GM18498 (cell line): ENCODE data around the gene WDR74.

Source experiments
- ATAC-seq: cut with Tn5 transposase; IDR thresholded peaks from one replicate; pipeline ENCODE4 v1.9.1; 2021; ENCODE audit warnings: mild to moderate bottlenecking, moderate library complexity; ENCODE audit not compliant: unreplicated experiment

WDR74 gene

GRCh38 chr11:62801071-62801470, 38.3 kb downstream of the WDR74 start:
- ATAC-seq = no peak

- ATAC-seq = no peak
Measured at GRCh38 chr11:62799486-62799885, 39.9 kb downstream of the WDR74 start.

- no peak for ATAC-seq
Measured at GRCh38 chr11:62796281-62796680, 43.1 kb downstream of the WDR74 start.

GRCh38 chr11:62794201-62794775, 45.1 kb downstream of the WDR74 start:
- ATAC-seq = no peak

- ATAC-seq = no peak
Measured at GRCh38 chr11:62792202-62792575, 47.2 kb downstream of the WDR74 start.

- peak; percentile 75 for ATAC-seq
Measured at GRCh38 chr11:62791501-62792201, 47.7 kb downstream of the WDR74 start, which contains the start of gene TMEM223. TSS of gene TMEM223 (minus strand) at chr11:62792006. CDS start at chr11:62791994, 12 bp downstream.

DNA sequence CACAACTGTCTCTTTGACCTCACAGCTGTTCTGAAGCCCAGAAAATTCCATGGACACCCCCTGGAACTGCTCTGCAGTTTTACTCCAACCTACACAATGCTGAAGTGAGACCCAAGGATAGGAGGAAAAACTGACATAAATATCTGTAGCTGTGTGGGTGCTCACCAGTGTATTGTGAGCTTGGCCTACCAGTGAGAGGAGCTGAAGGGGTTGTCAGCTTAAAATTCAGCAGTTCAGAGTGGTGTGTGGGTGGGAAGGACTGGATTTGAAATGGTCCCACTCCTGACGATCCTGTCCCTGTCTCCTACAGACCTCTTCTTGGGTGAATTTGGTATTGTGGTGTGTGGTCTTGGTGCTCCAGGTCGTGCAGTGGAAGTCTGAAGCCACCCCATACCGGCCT, 49.8 kb downstream of the WDR74 start:
- ATAC-seq = no peak

DNA sequence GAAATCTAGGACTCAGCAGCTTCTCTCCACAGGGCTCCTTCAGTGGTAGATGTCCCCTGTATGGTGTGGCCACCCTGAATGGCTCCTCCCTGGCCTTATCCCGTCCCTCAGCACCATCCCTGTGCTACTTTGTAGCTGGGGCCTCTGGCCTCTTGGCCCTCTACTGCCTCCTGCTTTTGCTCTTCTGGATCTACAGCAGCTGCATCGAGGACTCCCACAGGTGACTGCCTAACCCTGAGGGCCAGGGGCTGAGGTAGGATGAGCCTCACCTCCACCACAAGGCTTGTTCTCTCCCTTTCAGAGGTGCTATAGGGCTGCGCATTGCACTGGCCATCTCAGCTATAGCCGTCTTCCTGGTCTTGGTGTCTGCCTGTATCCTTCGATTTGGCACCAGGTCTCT, 50.4 kb downstream of the WDR74 start:
- ATAC-seq = no peak

DNA sequence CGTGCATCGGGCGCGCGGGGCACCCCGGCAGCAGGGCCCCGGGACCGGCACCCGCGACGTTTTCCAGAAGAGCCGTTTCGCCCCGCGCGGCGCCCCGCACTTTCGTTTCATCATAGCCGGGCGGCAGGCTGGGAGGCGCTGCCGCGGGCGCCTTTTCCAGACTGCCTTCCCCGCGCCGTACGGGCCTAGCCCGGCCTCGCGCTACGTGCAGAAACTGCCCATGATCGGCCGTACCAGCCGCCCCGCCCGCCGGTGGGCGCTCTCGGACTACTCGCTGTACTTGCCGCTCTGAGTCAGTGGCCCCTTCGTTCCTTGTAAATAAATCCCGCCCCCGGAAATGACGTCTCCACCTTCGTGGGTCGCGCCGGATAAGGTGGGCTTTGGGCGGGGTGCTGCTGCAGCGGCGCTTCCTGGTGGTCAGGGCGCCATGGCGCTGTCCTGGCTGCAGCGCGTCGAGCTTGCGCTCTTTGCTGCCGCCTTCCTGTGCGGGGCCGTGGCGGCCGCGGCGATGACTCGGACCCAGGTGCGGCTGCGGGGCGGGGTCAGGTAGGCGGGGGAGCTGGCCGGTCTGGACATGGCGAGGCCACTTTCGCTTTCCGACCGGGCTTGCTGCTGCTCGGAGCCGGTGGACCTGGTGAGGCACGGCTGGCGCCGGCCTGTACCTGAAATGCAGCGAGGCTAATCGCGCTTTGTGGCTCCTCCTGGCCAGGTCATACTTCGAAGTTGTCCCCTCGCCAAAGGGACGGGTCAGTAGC, 52.2 kb downstream of the WDR74 start, which contains the start of gene TMEM179B:
TMEM179B (plus strand) TSS at position 398 of the 755 bp plus-strand sequence; CDS start at position 428, 30 bp downstream.
- peak; percentile 72 for ATAC-seq

GRCh38 chr11:62786318-62787004, 52.9 kb downstream of the WDR74 start:
- peak; percentile 73 for ATAC-seq
